COLO668 (cell line): ENCODE data around the gene UNC5CL.
"Not testable (repeated sequence)": the region's sequence is repeated elsewhere in the genome, so short reads cannot be mapped to it uniquely, and the experiment has no call there.

Experiments used
- DNase-seq: peaks from one replicate; lab custom pipeline; 2025; ENCODE audit not compliant: unreplicated experiment; lab: John Stamatoyannopoulos, UW

UNC5CL gene

DNA sequence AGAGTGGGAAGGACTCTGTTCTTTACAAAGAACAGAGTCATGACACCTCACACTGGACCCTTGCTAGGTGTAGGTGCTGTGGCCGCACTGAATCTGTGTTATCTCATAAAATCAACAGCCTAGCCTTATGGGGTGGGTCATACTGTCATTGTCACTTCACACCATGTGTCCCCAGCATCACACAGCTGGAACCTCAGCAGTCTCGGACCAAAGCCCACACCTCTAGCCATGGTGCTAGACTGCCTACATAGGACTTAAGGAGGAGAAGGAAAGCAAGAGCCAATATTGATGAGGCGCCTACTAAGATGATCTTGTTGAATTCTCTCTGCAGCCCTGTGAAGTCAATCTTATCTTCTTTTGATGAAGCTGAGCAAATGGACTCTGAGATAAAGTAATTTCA, 31.0 kb downstream of the UNC5CL start:
- DNase-seq: no peak

DNA sequence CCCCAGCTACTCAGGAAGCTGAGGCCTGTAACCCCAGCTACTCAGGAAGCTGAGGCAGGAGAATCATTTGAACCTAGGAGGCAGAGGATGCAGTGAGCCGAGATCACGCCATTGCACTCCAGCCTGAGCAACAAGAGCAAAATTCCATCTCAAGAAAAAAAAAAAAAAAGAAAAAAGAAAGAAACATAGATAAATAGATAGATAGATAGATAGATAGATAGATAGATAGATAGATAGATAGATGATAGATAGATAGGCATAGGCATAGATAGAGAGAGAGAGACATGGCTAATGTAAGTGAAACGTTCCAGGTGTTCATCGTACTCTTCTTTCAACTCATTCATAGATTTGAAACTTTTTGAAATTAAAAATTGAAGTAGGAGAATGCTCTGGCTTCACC, 32.0 kb downstream of the UNC5CL start:
- not testable (repeated sequence) for DNase-seq

DNA sequence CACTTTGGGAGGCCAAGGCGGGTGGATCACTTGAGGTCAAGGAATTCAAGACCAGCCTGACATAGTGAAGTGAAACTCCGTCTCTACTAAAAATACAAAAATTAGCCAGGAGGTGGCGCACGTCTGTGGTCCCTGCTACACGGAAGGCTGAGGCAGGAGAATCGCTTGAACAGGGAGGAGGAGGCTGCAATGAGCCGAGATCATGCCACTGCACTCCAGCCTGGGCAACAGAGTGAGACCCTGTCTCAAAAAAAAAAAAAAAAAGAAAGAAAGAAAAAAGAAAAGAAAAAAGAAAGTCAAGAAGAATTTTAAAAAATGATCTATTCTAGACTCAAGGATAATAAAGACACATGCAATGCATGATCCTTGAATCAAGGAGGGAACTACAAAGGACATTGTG, 32.8 kb downstream of the UNC5CL start:
- peak; percentile 22 for DNase-seq

DNA sequence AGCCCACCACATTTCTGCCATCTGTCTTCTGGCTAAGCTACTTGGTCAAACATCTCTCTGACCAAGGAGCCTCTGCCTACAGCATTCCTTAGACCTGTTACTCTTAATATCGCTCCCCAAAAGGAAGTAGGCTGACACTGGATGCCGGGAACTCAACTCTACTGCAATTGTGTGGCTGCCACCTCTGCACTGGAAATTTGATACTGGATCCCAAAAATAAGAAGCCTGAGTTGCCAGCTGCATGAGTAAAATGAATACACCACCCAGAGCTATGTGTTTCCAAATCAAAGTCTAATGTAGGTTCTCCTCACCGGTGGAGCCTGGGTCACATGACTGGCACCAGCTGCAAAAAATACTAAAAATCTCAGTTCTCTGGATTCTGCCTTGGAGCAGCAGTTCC, 36.9 kb downstream of the UNC5CL start:
- no peak for DNase-seq

DNA sequence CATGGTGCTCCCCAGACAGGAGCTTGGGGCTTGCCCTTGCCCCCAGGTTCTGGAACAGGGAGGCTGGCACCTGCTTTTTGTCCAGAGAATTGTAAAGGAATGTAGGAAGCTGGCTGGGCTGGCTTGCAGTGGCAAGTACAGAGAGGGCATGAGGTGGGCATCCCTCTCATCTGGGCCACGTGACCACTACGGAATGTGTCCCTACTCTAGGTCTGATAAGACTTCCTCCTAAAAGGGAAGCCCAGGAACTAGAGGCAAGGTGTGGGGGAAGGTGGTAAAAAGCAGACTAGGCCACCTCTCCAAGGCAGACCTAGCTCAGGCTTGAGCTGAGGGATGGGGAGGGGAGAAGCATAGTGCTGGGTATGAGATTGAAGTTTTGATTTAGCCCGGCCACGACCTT, 38.8 kb downstream of the UNC5CL start:
- DNase-seq: no peak

DNA sequence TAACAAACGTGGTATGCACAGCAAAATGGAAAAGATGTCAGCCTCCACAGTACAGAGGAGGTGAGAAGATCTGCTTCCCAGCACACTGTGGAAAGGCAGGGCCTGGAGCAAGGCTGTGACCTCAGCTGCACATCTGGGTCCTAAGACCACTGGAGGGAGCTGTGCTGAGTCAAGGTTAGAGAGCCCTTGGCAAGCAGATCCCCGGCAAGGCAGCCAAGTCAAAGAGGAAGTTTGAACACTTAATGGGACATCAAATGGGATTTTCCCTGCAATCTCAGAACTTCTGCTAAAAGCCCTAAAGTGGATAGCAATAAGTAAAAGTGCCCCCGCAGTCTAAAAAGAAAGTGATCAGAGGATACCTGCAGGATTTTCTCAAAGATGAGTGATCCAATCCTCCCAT, 39.5 kb downstream of the UNC5CL start:
- peak; percentile 18 for DNase-seq

DNA sequence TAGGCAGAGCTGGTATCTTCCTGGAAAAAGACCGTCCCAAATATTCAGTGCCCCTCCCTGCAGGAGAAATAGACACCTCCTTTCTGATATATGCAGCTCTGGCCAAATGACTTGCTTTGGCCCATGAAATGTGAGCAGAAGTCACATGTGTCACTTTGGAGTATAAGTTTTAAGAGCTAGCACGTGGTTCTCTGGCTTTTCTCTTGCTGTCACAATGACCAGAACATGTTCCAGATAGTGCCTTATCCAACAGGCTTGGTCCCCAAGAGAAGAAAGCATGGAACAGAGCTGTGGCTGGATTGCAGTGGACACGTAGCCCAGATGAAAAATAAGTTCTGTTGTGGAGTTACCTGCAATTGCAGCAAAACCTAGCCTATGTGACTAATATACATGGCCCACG, 40.4 kb downstream of the UNC5CL start:
- DNase-seq: no peak

DNA sequence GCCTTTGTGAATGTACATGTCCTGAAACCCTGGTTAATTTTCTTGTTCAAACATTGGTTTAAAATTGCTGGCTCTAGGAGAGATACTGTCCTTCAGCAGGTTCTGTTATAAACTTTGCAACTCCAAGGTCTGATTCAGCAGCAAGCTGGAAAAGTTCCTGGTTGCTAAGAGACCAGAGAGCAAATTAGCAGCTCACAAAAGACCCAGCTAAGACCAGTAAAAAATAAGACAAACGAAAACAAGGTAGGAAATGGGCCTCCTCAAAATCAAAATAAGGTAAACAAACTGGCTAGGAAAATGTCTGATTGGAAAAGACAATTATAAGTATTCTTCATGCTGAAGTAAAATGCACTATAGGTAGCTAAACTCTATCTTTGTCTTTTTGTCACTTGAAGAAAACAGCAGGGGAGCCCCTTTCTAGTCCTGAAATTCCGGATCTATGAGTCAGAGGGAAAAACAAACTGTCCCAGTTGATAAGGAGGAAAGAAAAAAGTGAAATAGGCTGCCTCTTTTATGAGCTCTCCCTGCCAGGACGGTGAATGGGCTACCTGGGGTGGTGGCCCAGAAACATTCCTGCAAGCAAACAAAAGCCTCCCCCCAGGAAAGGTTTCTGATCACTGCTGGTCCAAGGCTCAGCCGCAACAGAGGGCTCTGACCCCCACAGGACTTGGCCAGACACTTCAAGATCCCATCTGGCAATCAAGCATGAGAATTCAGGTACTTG, 41.6 kb downstream of the UNC5CL start:
- no peak for DNase-seq

DNA sequence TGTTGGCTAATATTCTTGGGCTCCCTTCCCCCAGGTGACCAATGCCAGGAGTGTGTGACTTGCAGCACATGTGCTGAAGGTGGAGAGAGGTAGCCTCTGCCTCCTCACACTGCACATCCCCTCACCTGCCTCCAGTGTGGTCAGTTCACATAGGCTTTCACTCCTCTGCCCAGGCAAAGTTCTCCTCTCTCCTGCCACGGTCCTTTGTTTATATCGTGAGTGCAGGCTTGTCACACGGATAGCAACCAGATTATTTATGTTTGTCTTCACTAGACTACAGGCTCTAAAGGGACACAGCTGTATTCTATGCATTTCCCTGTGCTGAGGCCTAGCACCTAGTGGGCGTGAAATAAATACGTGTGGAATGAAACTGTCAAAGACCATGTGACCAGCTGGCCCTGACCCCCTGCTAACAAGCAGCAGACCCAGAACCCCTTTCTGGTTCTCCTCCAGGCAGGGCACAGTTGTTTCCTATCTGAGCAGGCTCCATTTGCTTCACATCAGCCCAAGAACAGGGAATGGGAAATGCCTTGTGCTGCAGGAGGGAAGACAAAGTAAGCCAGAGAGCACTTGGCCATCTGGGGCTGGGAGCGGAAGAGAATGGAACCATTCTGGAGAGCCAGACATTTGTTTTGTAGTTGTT, 42.3 kb downstream of the UNC5CL start:
- peak; percentile 35 for DNase-seq

DNA sequence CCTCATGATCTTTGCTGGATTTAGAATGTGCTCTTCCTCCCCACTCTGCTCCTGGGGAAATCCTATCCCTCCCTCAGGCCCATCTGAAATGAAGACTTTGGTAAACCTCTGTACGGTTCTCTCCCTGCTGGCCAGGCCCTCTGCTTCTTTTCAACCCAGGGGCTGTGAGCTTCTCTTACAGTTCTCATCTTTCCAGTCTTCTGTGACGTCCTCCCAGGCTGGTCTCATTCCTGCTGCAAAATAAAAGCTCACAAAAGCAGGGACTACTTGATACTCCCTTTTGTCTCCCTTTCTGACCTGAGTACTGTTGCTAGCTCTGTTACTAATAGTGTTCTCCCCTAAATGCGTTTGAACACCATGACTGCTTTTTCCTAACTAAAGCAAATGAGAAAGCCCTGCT, 46.3 kb downstream of the UNC5CL start:
- no peak for DNase-seq

DNA sequence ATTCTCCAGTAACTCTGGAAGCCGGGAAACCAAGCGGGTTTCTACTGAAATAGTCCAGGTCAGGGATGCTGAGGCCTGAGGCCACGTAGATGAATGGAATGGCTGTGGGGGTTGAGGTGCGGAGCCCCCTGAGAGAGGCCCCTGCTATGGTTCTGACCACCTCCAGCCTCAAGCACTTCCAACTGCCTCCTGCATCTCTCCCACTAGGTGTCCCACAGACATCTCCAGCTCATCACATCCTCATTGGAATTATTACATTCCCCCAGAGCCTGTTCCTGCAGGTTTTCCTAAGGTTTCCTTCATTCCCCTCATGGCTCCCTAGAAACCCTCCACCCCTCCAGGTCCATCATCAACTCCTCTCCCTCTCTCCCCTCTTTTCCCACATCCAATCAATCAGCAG, 48.7 kb downstream of the UNC5CL start:
- no peak for DNase-seq

DNA sequence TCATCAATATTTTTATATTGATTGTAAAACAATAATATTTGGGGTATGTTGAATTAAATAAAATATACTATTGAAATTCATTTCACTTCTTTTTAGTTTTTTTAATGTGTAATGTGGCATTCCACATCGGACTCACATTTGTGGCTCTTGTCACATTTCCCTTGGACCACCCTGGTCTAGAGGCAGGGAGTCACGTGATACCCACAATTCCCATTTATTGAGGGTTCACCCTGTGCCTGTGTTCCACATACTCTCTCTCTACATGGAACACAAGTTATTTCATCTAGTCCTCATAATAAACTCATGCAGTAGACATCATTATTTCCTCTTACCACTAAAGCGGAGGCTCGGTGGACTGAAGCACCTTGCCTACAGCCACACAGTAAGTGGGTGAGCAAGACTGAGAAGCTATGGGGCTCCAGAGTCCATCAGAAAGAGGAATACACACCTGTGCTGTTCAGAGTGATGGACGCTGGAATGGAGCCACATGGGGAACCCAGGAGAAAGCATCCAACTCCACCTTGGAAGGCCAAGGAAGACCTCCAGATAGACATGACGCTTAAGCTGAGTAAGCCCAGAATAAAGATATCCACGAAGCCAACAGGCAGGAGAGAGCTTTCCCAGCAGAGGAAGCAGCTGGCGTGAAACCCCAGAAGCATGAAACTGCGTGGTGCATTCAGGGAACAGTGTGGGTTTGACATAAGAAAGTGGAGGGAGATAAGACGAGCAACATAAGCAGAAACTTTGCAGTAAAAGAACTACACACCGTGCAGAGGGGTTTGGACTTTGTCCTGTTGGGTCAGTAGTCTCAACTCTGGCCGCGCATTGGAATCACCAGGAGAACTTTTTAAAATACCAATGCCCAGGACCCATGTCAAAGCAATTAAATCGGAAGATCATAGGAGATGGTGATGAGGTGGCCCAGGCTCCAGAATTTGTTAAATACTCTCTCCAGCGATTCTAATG, 49.5 kb downstream of the UNC5CL start:
- DNase-seq: no peak

DNA sequence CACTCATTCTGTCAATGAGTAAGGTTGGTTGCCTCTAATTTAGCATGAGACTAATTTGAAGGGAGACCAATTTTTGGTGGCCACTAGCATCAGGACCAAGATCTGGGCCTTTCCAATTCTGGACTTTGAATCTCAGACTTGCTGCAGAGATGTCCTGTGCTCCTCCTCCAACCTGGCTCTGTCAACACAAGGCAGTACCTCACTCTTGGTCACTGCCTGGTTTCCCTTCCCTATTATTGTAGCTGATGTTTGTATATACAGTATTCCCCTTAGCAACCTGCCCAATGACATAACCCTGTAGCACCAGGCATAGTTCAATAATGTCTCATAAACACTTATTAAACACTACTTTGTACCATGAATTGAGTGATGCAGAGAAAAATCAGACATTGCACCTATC, 50.4 kb downstream of the UNC5CL start:
- DNase-seq: no peak

DNA sequence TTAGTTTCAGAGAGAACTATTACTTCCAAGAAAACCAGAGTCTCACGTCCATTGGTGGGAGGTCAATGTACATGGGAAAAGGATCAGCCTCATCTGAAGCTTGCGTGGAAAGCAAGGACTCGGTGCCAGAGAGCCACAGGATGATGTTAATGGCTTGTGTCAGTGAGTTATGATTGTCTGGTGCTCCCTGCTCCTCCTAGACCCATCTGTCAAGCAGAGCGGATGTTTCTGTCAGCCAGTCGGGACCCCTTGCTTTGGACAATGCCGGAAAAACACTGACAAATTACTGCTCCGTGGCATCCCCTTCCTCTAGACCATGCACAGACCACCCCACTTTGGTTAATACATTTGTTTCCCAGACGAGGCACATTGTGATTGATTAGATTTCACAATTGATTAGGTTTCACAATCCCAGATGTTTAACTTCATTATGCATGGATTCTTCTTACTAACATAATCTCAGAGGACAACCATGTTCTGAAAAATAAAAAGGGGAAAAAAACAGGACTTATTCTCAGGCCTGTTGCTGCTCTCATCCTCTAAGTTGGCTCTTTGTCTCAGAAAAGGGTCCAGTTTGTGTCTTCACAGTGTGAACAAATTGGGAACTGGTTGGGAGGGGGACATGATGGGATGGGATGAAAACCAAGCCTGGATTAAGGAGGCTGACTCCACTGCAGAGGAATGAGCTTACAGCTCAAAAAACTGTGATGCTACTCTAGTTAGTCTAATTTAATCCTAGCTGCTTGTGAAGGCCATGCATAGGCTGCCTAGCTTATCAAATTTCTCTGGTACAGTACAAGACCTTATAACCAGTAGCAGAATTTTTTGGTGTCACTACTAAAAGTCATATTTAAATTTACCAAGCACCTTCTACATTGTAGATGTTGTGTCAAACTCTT, 51.9 kb downstream of the UNC5CL start:
- DNase-seq: no peak

DNA sequence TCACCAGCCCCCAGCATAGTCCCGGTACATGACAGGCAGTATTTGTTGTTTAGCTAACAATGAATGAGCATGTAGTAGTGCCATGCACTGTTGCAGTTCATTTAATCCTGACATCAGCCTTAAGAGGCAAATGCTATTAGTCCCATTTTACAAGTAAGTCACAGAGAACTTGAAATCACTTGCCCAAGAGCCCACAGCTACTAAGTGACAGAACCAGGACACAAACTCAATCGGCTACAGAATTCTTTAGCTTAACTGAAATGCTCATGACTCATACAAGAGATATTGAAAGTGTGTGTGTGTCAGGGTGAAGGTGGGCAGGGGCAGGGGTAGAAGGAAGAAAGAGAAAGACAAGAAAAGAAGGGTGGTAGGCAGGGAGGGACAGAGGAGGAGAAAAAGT, 52.7 kb downstream of the UNC5CL start:
- DNase-seq: no peak

DNA sequence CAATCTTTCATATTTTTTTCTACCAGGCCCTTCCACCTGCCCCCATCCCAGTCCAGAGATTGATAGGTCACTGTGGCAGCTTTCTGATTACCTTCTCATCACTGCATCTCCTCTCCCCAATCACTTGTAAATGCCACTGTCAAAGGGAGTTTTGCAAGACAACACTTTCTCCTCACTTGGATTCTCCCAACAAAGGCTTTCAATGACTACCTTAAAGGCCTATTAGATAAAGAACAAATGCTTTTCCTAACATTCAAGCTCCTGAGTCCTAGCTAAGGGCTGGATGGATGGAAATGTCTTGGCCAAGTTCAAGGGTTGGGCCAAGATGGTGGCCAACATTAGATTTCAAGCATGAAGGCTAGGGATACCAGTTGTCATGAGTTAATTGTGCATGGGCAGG, 55.3 kb downstream of the UNC5CL start:
- DNase-seq: no peak

DNA sequence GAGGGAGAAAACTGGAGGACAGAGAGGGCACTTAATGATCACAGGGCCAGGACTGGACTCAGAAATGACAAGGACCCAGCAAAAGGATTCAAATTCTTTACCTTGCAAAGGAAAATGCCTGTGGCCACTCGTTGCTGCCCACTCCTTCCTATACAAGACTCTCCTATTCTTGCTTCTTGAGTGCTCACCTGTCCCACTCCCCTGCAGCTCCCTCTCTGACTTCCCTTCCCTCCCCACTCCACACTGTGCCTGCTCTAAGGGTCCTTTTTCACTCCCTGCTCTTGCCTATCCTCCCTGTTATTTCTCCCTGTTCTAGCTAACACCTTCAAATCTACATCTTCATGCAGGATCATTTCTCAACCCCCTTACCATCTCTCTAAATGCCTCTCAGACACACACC, 56.1 kb downstream of the UNC5CL start:
- DNase-seq: no peak

DNA sequence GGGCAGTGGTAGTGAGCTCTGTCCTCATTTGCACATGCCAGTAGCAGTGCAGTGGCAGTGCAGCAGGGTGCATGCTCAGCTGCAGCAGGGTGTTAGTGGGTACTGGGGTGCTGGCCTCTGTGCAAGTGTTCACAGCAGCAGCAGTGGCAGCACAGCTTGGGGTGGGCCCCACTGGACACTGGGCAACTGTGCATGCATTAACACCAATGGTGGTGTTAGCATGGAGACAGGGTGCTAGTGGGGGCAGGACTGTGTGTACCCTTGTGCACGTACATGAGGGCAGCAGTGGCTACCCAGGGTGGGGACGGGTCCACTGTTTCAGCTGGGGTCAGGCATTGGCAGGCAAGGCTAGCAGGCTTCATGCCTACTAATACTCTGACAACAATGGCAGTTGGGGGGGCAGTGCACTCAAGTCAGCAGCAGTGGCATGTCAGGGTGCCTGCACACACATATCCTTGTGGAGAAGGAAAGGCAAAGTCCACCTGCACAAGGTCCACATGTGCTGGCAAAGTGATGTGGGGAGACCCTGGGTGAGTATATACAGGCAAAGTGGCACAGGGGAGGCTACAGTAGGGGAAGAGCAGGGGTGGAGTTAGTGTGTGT, 60.2 kb downstream of the UNC5CL start:
- no peak for DNase-seq

DNA sequence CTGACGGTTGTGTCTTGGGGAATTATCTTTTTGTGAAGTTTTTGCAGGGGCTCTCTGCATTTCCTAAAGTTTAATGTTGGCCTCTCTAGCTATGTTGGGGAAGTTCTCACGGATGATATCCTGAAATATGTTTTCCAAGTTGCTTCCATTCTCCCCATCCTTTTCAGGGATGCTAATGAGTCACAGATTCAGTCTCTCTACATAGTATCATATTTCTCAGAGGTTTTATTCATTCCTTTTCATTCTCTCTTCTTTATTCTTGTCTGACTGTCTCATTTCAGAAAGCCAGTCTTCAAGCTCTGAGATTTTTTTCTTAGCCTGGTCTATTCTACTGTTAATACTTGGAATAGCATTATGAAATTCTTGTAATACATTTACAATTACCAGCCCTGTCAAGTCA, 61.3 kb downstream of the UNC5CL start:
- no peak for DNase-seq

DNA sequence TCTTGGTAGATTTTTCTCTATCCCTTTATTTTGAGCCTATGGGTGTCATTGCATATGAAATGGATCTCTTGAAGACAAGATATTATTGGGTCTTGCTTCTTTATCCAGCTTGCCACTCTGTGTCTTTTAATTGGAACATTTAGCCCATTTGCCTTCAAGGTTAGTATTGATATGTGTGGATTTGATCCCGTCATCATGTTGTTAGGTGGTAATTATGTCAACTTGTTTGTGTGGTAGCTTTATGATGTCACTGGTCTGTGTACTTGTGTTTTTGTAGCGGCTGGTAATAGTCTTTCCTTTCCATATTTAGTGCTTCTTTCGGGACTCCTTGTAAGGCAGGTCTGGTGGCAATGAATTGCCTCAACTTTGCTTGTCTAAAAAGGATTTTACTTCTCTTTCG, 61.9 kb downstream of the UNC5CL start:
- no peak for DNase-seq
